NCI-H345 treated with DMSO at 0.1 percent for 48 hours (cell line): Measurements from ENCODE around the gene DPCD.

Experiments
- DNase-seq: peaks from one replicate; lab custom pipeline; 2025; ENCODE audit not compliant: unreplicated experiment; lab: John Stamatoyannopoulos, UW

Gene DPCD

GRCh38 chr10:101653536-101653935 is 65.4 kb downstream of the DPCD start:
- DNase-seq = no peak

GRCh38 chr10:101655570-101655969 is 67.4 kb downstream of the DPCD start:
- no peak for DNase-seq

GRCh38 chr10:101656890-101657289 is 68.8 kb downstream of the DPCD start:
- no peak for DNase-seq

- no peak for DNase-seq
Observed at GRCh38 chr10:101658975-101659374, 70.9 kb downstream of the DPCD start.
